ENCODE measurements around the gene GALNTL6.
"Not testable (repeated sequence)": the region's sequence is repeated elsewhere in the genome, so short reads cannot be mapped to it uniquely, and the experiment has no call there.

GALNTL6 gene

GRCh38 chr4:172727631-172728030, 914.4 kb downstream of the GALNTL6 start:
- no peak for TF ChIP-seq CTCF (IDR thresholded peaks at IDR 0.05; ENCODE audit: low read depth, low read length)
- H3K4me3 ChIP-seq (replicated peaks in 1 of 2; ENCODE audit: low read depth in 2 of 2, low read length in 2 of 2) = no peak overlapping the region
- DNase-seq (ENCODE audit: low read depth in 2 of 2) = no peak

DNA sequence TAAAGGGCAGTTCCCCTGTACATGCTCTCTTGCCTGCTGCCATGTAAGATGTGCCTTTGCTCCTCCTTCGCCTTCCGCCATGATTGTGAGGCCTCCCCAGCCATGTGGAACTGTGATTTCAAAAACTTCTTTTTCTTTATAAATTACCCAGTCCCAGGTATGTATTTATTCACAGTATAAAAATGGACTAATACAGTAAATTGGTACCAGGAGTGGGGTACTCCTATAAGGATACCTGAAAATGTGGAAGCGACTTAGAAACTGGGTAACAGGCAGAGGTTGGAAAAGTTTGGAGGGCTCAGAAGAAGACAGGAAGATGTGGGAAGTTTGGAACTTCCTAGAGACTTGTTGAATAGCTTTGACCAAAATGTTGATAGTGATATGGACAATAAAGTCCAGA, 920.4 kb downstream of the GALNTL6 start:
- DNase-seq (ENCODE audit: low read depth in 2 of 2); H3K4me3 ChIP-seq (replicated peaks in 1 of 2; ENCODE audit: low read depth in 2 of 2, low read length in 2 of 2): not testable (repeated sequence)

GRCh38 chr4:172734555-172734954, 921.4 kb downstream of the GALNTL6 start:
- DNase-seq (ENCODE audit: low read depth in 2 of 2) = no peak
- no peak overlapping the region for H3K4me3 ChIP-seq (replicated peaks in 1 of 2; ENCODE audit: low read depth in 2 of 2, low read length in 2 of 2)
- no peak for TF ChIP-seq CTCF (IDR thresholded peaks at IDR 0.05; ENCODE audit: low read depth, low read length)

GRCh38 chr4:172736046-172736445, 922.8 kb downstream of the GALNTL6 start:
- no peak for TF ChIP-seq CTCF (IDR thresholded peaks at IDR 0.05; ENCODE audit: low read depth, low read length)
- DNase-seq (ENCODE audit: low read depth in 2 of 2) = no peak

GRCh38 chr4:172740434-172740833, 927.2 kb downstream of the GALNTL6 start:
- no peak for TF ChIP-seq CTCF (IDR thresholded peaks at IDR 0.05; ENCODE audit: low read depth, low read length)
- H3K4me3 ChIP-seq (replicated peaks in 1 of 2; ENCODE audit: low read depth in 2 of 2, low read length in 2 of 2) = no peak overlapping the region
- DNase-seq (ENCODE audit: low read depth in 2 of 2) = no peak

More at GRCh38 chr4:172736046-172736445, 922.8 kb downstream of the GALNTL6 start:
- H3K4me3 ChIP-seq (replicated peaks in 1 of 2; ENCODE audit: low read depth in 2 of 2, low read length in 2 of 2) = no peak overlapping the region

- DNase-seq (ENCODE audit: low read depth in 2 of 2) = no peak
- TF ChIP-seq CTCF (IDR thresholded peaks at IDR 0.05; ENCODE audit: low read depth, low read length) = no peak
- no peak overlapping the region for H3K4me3 ChIP-seq (replicated peaks in 1 of 2; ENCODE audit: low read depth in 2 of 2, low read length in 2 of 2)
Observed at GRCh38 chr4:172750910-172751309, 937.7 kb downstream of the GALNTL6 start.

DNA sequence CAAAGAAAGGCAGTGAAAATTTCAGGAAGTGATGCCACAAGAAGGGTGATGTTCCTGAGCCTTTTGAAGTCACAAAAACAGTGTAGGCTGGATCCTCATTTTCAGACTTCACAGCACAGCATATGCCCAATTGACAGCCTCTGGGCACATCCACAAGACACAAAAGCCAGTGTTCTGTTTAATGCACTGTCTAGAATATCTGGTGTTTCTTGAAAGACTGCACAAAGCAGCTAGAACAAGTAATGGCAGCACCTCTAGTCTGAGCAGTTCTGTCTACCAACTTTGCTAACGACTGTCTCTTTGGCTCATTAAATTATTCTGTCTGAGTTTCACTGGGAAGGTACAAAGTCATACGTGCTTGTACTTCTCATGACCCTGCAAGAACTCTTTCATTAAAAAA, 938.3 kb downstream of the GALNTL6 start:
- no peak for DNase-seq (ENCODE audit: low read depth in 2 of 2)
- H3K4me3 ChIP-seq (replicated peaks in 1 of 2; ENCODE audit: low read depth in 2 of 2, low read length in 2 of 2) = no peak overlapping the region
- TF ChIP-seq CTCF (IDR thresholded peaks at IDR 0.05; ENCODE audit: low read depth, low read length) = no peak

All from cardiac fibroblast (primary cell).